ENCODE results near the gene LELP1.

GRCh38 chr1:153210206-153210605, 7.0 kb downstream of the LELP1 start:
- no peak for TF ChIP-seq EZH2phosphoT487 (IDR thresholded peaks at IDR 0.05; ENCODE audit: unreplicated experiment)
- no peak for TF ChIP-seq CTCF (conservative IDR thresholded peaks at IDR 0.05; ENCODE audit: low read depth in 2 of 2)
- no peak for TF ChIP-seq POLR2AphosphoS5 (IDR thresholded peaks at IDR 0.05; ENCODE audit: low read depth)
- no peak for TF ChIP-seq EZH2 (IDR thresholded peaks at IDR 0.05; ENCODE audit: low read depth, unreplicated experiment)
- no peak for TF ChIP-seq STAT1 (IDR thresholded peaks at IDR 0.05; ENCODE audit: unreplicated experiment)
- TF ChIP-seq ZNF331 (CRISPR knock-in tag; IDR thresholded peaks at IDR 0.05; ENCODE audit: low read depth): no peak
- TF ChIP-seq, protein P1, sequence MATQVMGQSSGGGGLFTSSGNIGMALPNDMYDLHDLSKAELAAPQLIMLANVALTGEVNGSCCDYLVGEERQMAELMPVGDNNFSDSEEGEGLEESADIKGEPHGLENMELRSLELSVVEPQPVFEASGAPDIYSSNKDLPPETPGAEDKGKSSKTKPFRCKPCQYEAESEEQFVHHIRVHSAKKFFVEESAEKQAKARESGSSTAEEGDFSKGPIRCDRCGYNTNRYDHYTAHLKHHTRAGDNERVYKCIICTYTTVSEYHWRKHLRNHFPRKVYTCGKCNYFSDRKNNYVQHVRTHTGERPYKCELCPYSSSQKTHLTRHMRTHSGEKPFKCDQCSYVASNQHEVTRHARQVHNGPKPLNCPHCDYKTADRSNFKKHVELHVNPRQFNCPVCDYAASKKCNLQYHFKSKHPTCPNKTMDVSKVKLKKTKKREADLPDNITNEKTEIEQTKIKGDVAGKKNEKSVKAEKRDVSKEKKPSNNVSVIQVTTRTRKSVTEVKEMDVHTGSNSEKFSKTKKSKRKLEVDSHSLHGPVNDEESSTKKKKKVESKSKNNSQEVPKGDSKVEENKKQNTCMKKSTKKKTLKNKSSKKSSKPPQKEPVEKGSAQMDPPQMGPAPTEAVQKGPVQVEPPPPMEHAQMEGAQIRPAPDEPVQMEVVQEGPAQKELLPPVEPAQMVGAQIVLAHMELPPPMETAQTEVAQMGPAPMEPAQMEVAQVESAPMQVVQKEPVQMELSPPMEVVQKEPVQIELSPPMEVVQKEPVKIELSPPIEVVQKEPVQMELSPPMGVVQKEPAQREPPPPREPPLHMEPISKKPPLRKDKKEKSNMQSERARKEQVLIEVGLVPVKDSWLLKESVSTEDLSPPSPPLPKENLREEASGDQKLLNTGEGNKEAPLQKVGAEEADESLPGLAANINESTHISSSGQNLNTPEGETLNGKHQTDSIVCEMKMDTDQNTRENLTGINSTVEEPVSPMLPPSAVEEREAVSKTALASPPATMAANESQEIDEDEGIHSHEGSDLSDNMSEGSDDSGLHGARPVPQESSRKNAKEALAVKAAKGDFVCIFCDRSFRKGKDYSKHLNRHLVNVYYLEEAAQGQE (IDR thresholded peaks at IDR 0.05; ENCODE audit: unreplicated experiment): no peak
- no peak for TF ChIP-seq CREB1 (CRISPR knock-in tag; IDR thresholded peaks at IDR 0.05; ENCODE audit: low read depth)
- no peak for TF ChIP-seq NANOG (IDR thresholded peaks at IDR 0.05; ENCODE audit: borderline replicate concordance)
- TF ChIP-seq JUNB (IDR thresholded peaks at IDR 0.05; ENCODE audit: unreplicated experiment): no peak
